GM21367 (cell line): ENCODE measurements around the gene NAV2.

Experiments
- ATAC-seq: cut with Tn5 transposase; IDR thresholded peaks from one replicate; pipeline ENCODE4 v1.9.1; 2021; ENCODE audit not compliant: unreplicated experiment

NAV2 gene

GRCh38 chr11:19774329-19774728 lies 61.7 kb downstream of the NAV2 start:
- ATAC-seq = no peak

- ATAC-seq = no peak
These were observed 62.4 kb downstream of the NAV2 start for GRCh38 chr11:19774817-19775580.

- ATAC-seq = no peak
These were observed 63.0 kb downstream of the NAV2 start for GRCh38 chr11:19775622-19776021.

GRCh38 chr11:19777039-19777376 lies 64.4 kb downstream of the NAV2 start:
- ATAC-seq = peak; percentile 8

- ATAC-seq = peak; percentile 84
These were observed 64.9 kb downstream of the NAV2 start for GRCh38 chr11:19777377-19778102.

- no peak for ATAC-seq
These were observed 67.1 kb downstream of the NAV2 start for GRCh38 chr11:19779740-19780139.

- no peak for ATAC-seq
These were observed 68.7 kb downstream of the NAV2 start for GRCh38 chr11:19781351-19781750.

- ATAC-seq = no peak
These were observed 72.6 kb downstream of the NAV2 start for GRCh38 chr11:19785265-19785664.

- ATAC-seq = no peak
These were observed 74.0 kb downstream of the NAV2 start for GRCh38 chr11:19786644-19787043.

- ATAC-seq = no peak
These were observed 75.8 kb downstream of the NAV2 start for GRCh38 chr11:19788435-19788834.

GRCh38 chr11:19789245-19789644 lies 76.6 kb downstream of the NAV2 start:
- no peak for ATAC-seq

- ATAC-seq = no peak
These were observed 77.4 kb downstream of the NAV2 start for GRCh38 chr11:19789835-19790710.

GRCh38 chr11:19790831-19791552 lies 78.4 kb downstream of the NAV2 start:
- no peak for ATAC-seq

GRCh38 chr11:19792510-19792909 lies 79.9 kb downstream of the NAV2 start:
- ATAC-seq = no peak

GRCh38 chr11:19793326-19793725 lies 80.7 kb downstream of the NAV2 start:
- no peak for ATAC-seq

- no peak for ATAC-seq
These were observed 81.5 kb downstream of the NAV2 start for GRCh38 chr11:19794161-19794560.

- no peak for ATAC-seq
These were observed 82.4 kb downstream of the NAV2 start for GRCh38 chr11:19795082-19795481.

- no peak for ATAC-seq
These were observed 87.5 kb downstream of the NAV2 start for GRCh38 chr11:19800162-19800561.

- ATAC-seq = no peak
These were observed 88.3 kb downstream of the NAV2 start for GRCh38 chr11:19800714-19801519.

GRCh38 chr11:19802773-19803293 lies 90.2 kb downstream of the NAV2 start:
- ATAC-seq = no peak
